SK-MEL-5 (cell line): Measurements from ENCODE around the gene DDX27. TPM values are rescaled to one million over a fixed set of nuclear protein-coding genes. Genes with fewer than 3 reads are reported as not detected.
A peak's percentile ranks its signal among the peaks of the same experiment; 100 is the strongest.

ENCODE experiments used
- DNase-seq: peaks from one replicate; pipeline ENCODE4 v3.0.0-alpha.2; 2016; ENCODE audit warnings: low read depth, low spot score
- in situ Hi-C: cut with HindIII; loops from 2 replicates; pipeline ENCODE4 v1.10.0; 2016; ENCODE audit warnings: low sequenced_read_pairs, high pct_unique_total_duplicates, low pct_unique_long_range_greater_than_20kb
- total RNA-seq: library from RNA; depleted of rRNA; stranded (reverse); fragments of >200 nt; shearing (Covaris generic); gene quantifications from 2 replicates; pipeline ENCODE4 v1.2.3, GENCODE V29; 2014

Gene DDX27
- total RNA-seq, 1 experiment from 2014 or later: 54.8 TPM

- DNase-seq: no peak
- in situ Hi-C loops: no loop called here
Measured at GRCh38 chr20:49230561-49231133, 11.4 kb downstream of the DDX27 start.

GRCh38 chr20:49231471-49231870 lies 12.3 kb downstream of the DDX27 start:
- in situ Hi-C loops: no loop called here
- no peak for DNase-seq

GRCh38 chr20:49233226-49233625 lies 14.0 kb downstream of the DDX27 start:
- in situ Hi-C loops: no loop called here

GRCh38 chr20:49234831-49235230 lies 15.6 kb downstream of the DDX27 start:
- in situ Hi-C loops: no loop called here
- no peak for DNase-seq

More at GRCh38 chr20:49233226-49233625, 14.0 kb downstream of the DDX27 start:
- no peak for DNase-seq

GRCh38 chr20:49236301-49236700 lies 17.1 kb downstream of the DDX27 start:
- in situ Hi-C loops: no loop called here
- DNase-seq: no peak

GRCh38 chr20:49237531-49237930 lies 18.3 kb downstream of the DDX27 start:
- DNase-seq: no peak
- in situ Hi-C loops: no loop called here

- DNase-seq: peak; percentile 70
- in situ Hi-C loops: no loop called here
Measured at GRCh38 chr20:49245921-49246740, 26.9 kb downstream of the DDX27 start.

- in situ Hi-C loops: no loop called here
Measured at GRCh38 chr20:49247169-49247723, 28.0 kb downstream of the DDX27 start.

GRCh38 chr20:49247792-49248191 lies 28.6 kb downstream of the DDX27 start:
- no peak for DNase-seq
- in situ Hi-C loops: no loop called here

More at GRCh38 chr20:49247169-49247723, 28.0 kb downstream of the DDX27 start:
- no peak for DNase-seq

GRCh38 chr20:49248301-49248700 lies 29.1 kb downstream of the DDX27 start:
- DNase-seq: no peak
- in situ Hi-C loops: no loop called here

- in situ Hi-C loops: no loop called here
- no peak for DNase-seq
Measured at GRCh38 chr20:49248879-49249665, 29.9 kb downstream of the DDX27 start.

- in situ Hi-C loops: no loop called here
- DNase-seq: no peak
Measured at GRCh38 chr20:49252556-49253350, 33.5 kb downstream of the DDX27 start.

GRCh38 chr20:49256261-49256660 lies 37.0 kb downstream of the DDX27 start:
- DNase-seq: no peak
- in situ Hi-C loops: no loop called here

GRCh38 chr20:49259284-49259683 lies 40.1 kb downstream of the DDX27 start:
- in situ Hi-C loops: no loop called here
- no peak for DNase-seq

- DNase-seq: no peak
- in situ Hi-C loops: no loop called here
Measured at GRCh38 chr20:49259799-49260198, 40.6 kb downstream of the DDX27 start.

GRCh38 chr20:49260218-49260617 lies 41.0 kb downstream of the DDX27 start:
- in situ Hi-C loops: no loop called here
- DNase-seq: no peak

GRCh38 chr20:49261173-49261572 lies 42.0 kb downstream of the DDX27 start:
- no peak for DNase-seq
- in situ Hi-C loops: no loop called here
